AG04450 (cell line): Measurements from ENCODE around the gene FAM168A. TPM values are rescaled to one million over a fixed set of nuclear protein-coding genes. Genes with fewer than 3 reads are reported as not detected.

Experiments used
- CTCF ChIA-PET: fragments of 300-600, 350-600 bp; formaldehyde crosslinking; extraction: SDS; loops from one replicate; lab custom pipeline; 2022; ENCODE audit warnings: antibody characterized with exemption, inconsistent platforms; lab: Charles Lee
- POLR2A ChIA-PET: fragments of 350-600 bp; formaldehyde crosslinking; extraction: SDS; loops from one replicate; lab custom pipeline; 2021; ENCODE audit warnings: antibody characterized with exemption, inconsistent platforms; lab: Yijun Ruan, JAX
- DNase-seq: peaks from one replicate; pipeline ENCODE4 v3.0.0-alpha.2; 2011; ENCODE audit warnings: low read depth, low spot score
- H3K27ac ChIP-seq: one replicate; pipeline ENCODE4 v1.5.1; 2012; ENCODE audit warnings: low read depth, low read length, control low read depth
- H3K27me3 ChIP-seq: one replicate; pipeline ENCODE4 v1.6.0; 2012; ENCODE audit warnings: low read length; ENCODE audit not compliant: control insufficient read depth, insufficient read depth
- H3K4me3 ChIP-seq: 2 replicates; pipeline ENCODE4 v1.5.1; 2011; ENCODE audit warnings: mild to moderate bottlenecking, low read depth, low read length, control low read depth
- H3K9me3 ChIP-seq: 2 replicates; pipeline ENCODE4 v1.5.1; 2012; ENCODE audit warnings: low read length; ENCODE audit not compliant: control insufficient read depth, insufficient read depth
- polyA plus RNA-seq: library from polyadenylated mRNA; depleted of rRNA; stranded (reverse); fragments of >200 nt; gene quantifications from 2 replicates; pipeline ENCODE4 v1.2.3, GENCODE V29; 2011
- TF ChIP-seq, protein P1 (sequence below): IDR thresholded peaks from 2 replicates; pipeline ENCODE4 v1.5.1; 2011; ENCODE audit warnings: low read depth, low read length, control low read depth, inconsistent platforms

FAM168A gene
- polyA plus RNA-seq, 1 experiment = 21.3 TPM

DNA sequence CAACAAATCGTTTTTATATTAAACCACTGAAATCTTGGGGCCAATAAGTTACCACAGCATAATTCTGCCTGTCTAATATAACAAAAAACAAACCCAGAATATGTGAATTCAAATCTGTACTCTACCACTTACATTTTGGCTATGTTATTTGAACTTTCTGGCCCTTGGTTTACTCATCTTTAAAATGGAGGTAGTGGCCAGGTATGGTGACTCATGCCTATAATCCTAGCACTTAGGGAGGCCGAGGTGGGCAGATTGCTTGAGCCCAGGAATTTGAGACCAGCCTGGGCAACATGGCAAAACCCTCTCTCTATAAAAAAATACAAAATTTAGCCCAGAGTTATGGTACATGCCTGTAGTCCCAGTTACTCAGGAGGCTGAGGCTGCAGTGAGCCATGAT is 84.2 kb downstream of the FAM168A start:
- H3K9me3 ChIP-seq = no peaks in the 10 kb centered on the region
- H3K27me3 ChIP-seq = no peaks in the 10 kb centered on the region
- H3K4me3 ChIP-seq = no peak overlapping the region
- no peak for DNase-seq
- TF ChIP-seq, protein P1, sequence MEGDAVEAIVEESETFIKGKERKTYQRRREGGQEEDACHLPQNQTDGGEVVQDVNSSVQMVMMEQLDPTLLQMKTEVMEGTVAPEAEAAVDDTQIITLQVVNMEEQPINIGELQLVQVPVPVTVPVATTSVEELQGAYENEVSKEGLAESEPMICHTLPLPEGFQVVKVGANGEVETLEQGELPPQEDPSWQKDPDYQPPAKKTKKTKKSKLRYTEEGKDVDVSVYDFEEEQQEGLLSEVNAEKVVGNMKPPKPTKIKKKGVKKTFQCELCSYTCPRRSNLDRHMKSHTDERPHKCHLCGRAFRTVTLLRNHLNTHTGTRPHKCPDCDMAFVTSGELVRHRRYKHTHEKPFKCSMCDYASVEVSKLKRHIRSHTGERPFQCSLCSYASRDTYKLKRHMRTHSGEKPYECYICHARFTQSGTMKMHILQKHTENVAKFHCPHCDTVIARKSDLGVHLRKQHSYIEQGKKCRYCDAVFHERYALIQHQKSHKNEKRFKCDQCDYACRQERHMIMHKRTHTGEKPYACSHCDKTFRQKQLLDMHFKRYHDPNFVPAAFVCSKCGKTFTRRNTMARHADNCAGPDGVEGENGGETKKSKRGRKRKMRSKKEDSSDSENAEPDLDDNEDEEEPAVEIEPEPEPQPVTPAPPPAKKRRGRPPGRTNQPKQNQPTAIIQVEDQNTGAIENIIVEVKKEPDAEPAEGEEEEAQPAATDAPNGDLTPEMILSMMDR = no peak
- ChIA-PET CTCF (interaction anchor here (3.2 kb wide), 1 partner anchor 35 kb away, joined by 16 read pairs; no protein-coding TSS in a partner anchor), POLR2A (interaction anchor here (0.7 kb wide), 1 partner anchor 17 kb away, joined by 4 read pairs; no protein-coding TSS in a partner anchor)
- H3K27ac ChIP-seq = no peak overlapping the region

DNA sequence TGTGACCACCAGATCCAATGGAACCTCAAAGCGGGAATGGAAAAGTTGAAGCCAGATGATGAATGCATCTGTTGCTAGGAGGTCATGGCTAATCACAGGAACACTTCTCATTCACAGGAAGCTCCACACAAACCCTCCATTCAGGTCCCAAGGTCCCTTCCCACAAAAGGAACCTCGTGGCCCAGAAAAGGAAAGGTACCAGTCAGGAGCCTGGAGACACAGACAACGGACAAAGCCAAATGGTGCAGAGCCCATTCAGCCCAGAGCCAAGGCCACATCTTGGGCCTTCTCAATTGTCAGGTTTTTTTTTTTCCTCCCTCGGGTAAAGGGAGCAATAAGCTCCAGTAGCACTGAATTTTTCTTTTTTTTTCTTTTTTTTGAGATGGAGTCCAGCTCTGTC is 87.0 kb downstream of the FAM168A start:
- DNase-seq = no peak
- TF ChIP-seq, protein P1 = no peak
- no peaks in the 10 kb centered on the region for H3K27me3 ChIP-seq
- ChIA-PET CTCF (interaction anchor here (0.6 to 3.2 kb wide), 3 partner anchors 32 to 115 kb away, joined by 3 to 16 read pairs (median 4); no protein-coding TSS in a partner anchor), POLR2A (interaction anchor here (0.7 to 0.8 kb wide), 2 partner anchors 30 to 172 kb away, joined by 3 to 6 read pairs; no protein-coding TSS in a partner anchor)
- H3K9me3 ChIP-seq = no peaks in the 10 kb centered on the region
- no peak overlapping the region for H3K4me3 ChIP-seq
- H3K27ac ChIP-seq = no peak overlapping the region

DNA sequence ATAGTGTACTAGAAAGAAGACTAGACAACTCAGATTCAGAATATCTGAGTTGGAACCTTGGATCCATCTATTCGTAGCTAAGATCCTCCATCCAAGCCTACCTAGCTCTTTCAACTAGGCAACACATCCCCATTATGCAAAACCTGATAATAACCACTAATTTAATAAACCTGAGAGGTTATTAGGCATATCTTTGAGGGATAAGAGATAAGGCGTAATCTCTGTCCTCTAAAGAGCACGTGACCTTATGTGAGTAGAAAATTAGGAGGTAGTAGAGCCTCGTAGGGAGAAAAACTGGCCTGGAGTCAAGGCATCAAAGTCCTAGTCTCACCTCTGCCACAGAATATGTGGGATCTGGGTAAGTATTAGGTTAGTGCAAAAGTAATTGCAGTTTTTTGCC is 87.8 kb downstream of the FAM168A start:
- no peaks in the 10 kb centered on the region for H3K9me3 ChIP-seq
- ChIA-PET CTCF (interaction anchor here (1.5 kb wide), 1 partner anchor 115 kb away, joined by 4 read pairs; no protein-coding TSS in a partner anchor), POLR2A (interaction anchor here (0.8 kb wide), 1 partner anchor 29 kb away, joined by 6 read pairs; no protein-coding TSS in a partner anchor)
- H3K27me3 ChIP-seq = no peaks in the 10 kb centered on the region
- TF ChIP-seq, protein P1 = no peak
- no peak overlapping the region for H3K4me3 ChIP-seq
- no peak for DNase-seq
- no peak overlapping the region for H3K27ac ChIP-seq

DNA sequence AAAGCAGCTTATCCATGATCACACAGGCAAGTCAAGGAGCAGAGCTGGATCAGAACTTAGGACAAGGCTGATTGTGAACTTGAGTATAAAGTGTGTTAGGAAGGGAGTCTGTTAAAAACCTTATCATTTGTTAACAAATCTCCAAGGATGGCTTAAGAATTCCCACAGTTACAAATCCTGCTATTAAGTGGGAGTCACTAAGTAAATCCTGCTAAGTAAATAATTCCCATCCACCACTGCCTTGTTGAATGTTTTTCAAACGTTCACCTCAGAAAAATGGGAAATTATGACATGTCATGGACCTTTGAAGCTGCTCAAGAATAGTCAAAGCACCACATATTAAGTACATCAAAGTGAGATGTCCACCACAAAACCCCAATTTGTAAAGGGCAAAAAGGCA is 88.7 kb downstream of the FAM168A start:
- no peaks in the 10 kb centered on the region for H3K9me3 ChIP-seq
- no peaks in the 10 kb centered on the region for H3K27me3 ChIP-seq
- CTCF ChIA-PET = no interaction called here
- no peak overlapping the region for H3K4me3 ChIP-seq
- POLR2A ChIA-PET = no interaction called here
- no peak for DNase-seq
- TF ChIP-seq, protein P1 = no peak
- no peak overlapping the region for H3K27ac ChIP-seq

DNA sequence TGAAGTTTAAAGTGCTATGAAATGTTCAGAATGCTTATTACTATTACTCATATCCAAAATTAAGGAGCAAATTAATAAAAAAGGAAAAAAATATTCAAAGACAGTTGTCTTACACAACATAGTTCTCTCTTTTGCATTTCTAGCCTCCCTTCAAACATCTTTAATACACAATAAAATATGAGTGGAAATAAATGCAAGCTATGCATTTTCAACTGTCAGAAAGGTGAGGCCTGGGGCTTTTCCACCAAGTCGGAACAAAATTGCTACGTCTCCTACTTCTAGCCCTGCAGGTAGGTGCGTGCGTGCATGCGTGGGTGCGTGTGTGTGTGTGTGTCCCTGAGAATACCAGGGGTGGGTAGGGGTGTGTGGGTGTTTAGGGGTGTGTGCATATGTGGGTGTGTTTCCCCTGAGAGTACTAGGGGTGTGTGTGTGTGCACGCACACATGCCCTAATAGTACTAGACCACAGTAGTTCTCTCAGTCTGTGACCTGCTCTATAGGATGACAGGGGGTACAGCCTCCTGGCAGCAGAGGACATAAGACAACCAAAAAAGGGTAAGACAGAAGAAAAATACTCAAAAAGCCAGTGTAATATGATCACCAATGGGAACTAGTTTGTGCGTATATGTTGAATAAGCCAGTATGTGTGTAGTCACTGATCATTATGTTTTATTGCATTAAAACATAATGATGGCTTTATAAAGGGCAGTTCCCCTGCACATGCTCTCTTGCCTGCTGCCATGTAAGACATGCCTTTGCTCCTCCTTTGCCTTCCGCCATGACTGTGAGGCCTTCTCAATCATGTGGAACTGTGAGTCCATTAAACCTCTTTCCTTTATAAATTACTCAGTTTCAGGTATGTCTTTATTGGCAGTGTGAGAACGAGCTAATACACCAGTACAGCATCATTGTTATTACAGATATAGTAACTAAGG is 89.4 kb downstream of the FAM168A start:
- TF ChIP-seq, protein P1 = no peak
- CTCF ChIA-PET = no interaction called here
- no peaks in the 10 kb centered on the region for H3K9me3 ChIP-seq
- H3K27ac ChIP-seq = no peak overlapping the region
- POLR2A ChIA-PET = no interaction called here
- DNase-seq = no peak
- no peak overlapping the region for H3K4me3 ChIP-seq
- H3K27me3 ChIP-seq = no peaks in the 10 kb centered on the region
